GM12801 (cell line): ENCODE results near the gene DAZAP1.

ENCODE experiments used
- CTCF ChIP-seq: IDR thresholded peaks from one replicate; pipeline ENCODE4 v1.5.1; 2011; ENCODE audit warnings: control low read depth; ENCODE audit not compliant: insufficient read length; ENCODE audit errors: extremely low read depth

Gene DAZAP1

GRCh38 chr19:1474765-1475351, 67.5 kb downstream of the DAZAP1 start:
- no peak for TF ChIP-seq CTCF

- TF ChIP-seq CTCF: no peak
These were observed 68.5 kb downstream of the DAZAP1 start for GRCh38 chr19:1475751-1476437.

- TF ChIP-seq CTCF: no peak
These were observed 71.7 kb downstream of the DAZAP1 start, which contains the start of gene C19orf25 for GRCh38 chr19:1478934-1479707. Gene C19orf25, minus strand, starts transcription at chr19:1479215. Its CDS starts 312 bp downstream, at chr19:1478903.

GRCh38 chr19:1481224-1481892, 74.0 kb downstream of the DAZAP1 start:
- TF ChIP-seq CTCF: no peak

- no peak for TF ChIP-seq CTCF
These were observed 74.5 kb downstream of the DAZAP1 start for GRCh38 chr19:1481893-1482360.

GRCh38 chr19:1482361-1483130, 75.2 kb downstream of the DAZAP1 start:
- no peak for TF ChIP-seq CTCF
